Measurements from ENCODE around the gene WDR64.
"Not testable (repeated sequence)": the region's sequence is repeated elsewhere in the genome, so short reads cannot be mapped to it uniquely, and the experiment has no call there.

WDR64 gene

GRCh38 chr1:241701483-241702295 is 49.6 kb downstream of the WDR64 start:
- DNase-seq (ENCODE audit: low read depth in 2 of 2) = no peak

- no peak for DNase-seq (ENCODE audit: low read depth in 2 of 2)
These were observed 50.6 kb downstream of the WDR64 start for GRCh38 chr1:241702442-241703373.

GRCh38 chr1:241703739-241704138 is 51.7 kb downstream of the WDR64 start:
- DNase-seq (ENCODE audit: low read depth in 2 of 2) = not testable (repeated sequence)

- no peak for DNase-seq (ENCODE audit: low read depth in 2 of 2)
These were observed 54.2 kb downstream of the WDR64 start for GRCh38 chr1:241706257-241706656.

- no peak for DNase-seq (ENCODE audit: low read depth in 2 of 2)
These were observed 54.9 kb downstream of the WDR64 start for GRCh38 chr1:241706967-241707366.

- no peak for DNase-seq (ENCODE audit: low read depth in 2 of 2)
These were observed 55.4 kb downstream of the WDR64 start for GRCh38 chr1:241707442-241707841.

- DNase-seq (ENCODE audit: low read depth in 2 of 2) = no peak
These were observed 59.2 kb downstream of the WDR64 start for GRCh38 chr1:241711326-241711725.

- DNase-seq (ENCODE audit: low read depth in 2 of 2) = no peak
These were observed 61.2 kb downstream of the WDR64 start for GRCh38 chr1:241713316-241713715.

GRCh38 chr1:241714321-241715218 is 62.5 kb downstream of the WDR64 start:
- DNase-seq (ENCODE audit: low read depth in 2 of 2) = no peak

GRCh38 chr1:241715435-241715834 is 63.4 kb downstream of the WDR64 start:
- no peak for DNase-seq (ENCODE audit: low read depth in 2 of 2)

GRCh38 chr1:241715956-241716355 is 63.9 kb downstream of the WDR64 start:
- no peak for DNase-seq (ENCODE audit: low read depth in 2 of 2)

- peak; percentile 1 to 19 for DNase-seq (ENCODE audit: low read depth in 2 of 2)
These were observed 65.0 kb downstream of the WDR64 start for GRCh38 chr1:241716915-241717656.

- no peak for DNase-seq (ENCODE audit: low read depth in 2 of 2)
These were observed 65.9 kb downstream of the WDR64 start for GRCh38 chr1:241717975-241718374.

GRCh38 chr1:241721011-241721410 is 68.9 kb downstream of the WDR64 start:
- DNase-seq (ENCODE audit: low read depth in 2 of 2) = no peak

GRCh38 chr1:241722947-241723346 is 70.9 kb downstream of the WDR64 start:
- DNase-seq (ENCODE audit: low read depth in 2 of 2) = no peak

- DNase-seq (ENCODE audit: low read depth in 2 of 2) = no peak
These were observed 72.8 kb downstream of the WDR64 start for GRCh38 chr1:241724741-241725356.

- no peak for DNase-seq (ENCODE audit: low read depth in 2 of 2)
These were observed 78.0 kb downstream of the WDR64 start for GRCh38 chr1:241730031-241730430.

- DNase-seq (ENCODE audit: low read depth in 2 of 2) = no peak
These were observed 81.8 kb downstream of the WDR64 start for GRCh38 chr1:241733899-241734298.

GRCh38 chr1:241734533-241734932 is 82.5 kb downstream of the WDR64 start:
- DNase-seq (ENCODE audit: low read depth in 2 of 2) = no peak

GRCh38 chr1:241735493-241735926 is 83.4 kb downstream of the WDR64 start:
- not testable (repeated sequence) for DNase-seq (ENCODE audit: low read depth in 2 of 2)
